ENCODE results near the gene ADAM19. TPM values are rescaled to one million over a fixed set of nuclear protein-coding genes. Genes with fewer than 3 reads are reported as not detected.

Gene ADAM19
- total RNA-seq, 2 donors from 2014 or later: 130 to 140 TPM

GRCh38 chr5:157603333-157604190, 28.0 kb upstream of the ADAM19 start:
- ATAC-seq: peak; percentile 86
- no peaks in the 10 kb centered on the region for H3K27me3 Mint-ChIP-seq
- no peaks in the 10 kb centered on the region for H3K36me3 Mint-ChIP-seq (ENCODE audit: low read depth)
- peak; percentile 45 to 71 (median 47) for DNase-seq
- H3K4me3 Mint-ChIP-seq: peak overlapping the region; percentile 80
- peaks cover 48% of the 10 kb centered on the region for H3K4me1 Mint-ChIP-seq
- H3K27ac Mint-ChIP-seq: peak overlapping the region; percentile 99
- no peaks in the 10 kb centered on the region for H3K9me3 ChIP-seq (ENCODE audit: control insufficient read depth, low read length, poor library complexity, severe bottlenecking)

- DNase-seq (peak in 1 of 3 donors; percentile 32), ATAC-seq (peak; percentile 24)
- peaks cover 45% of the 10 kb centered on the region for H3K4me1 Mint-ChIP-seq
- peak overlapping the region; percentile 99 for H3K27ac Mint-ChIP-seq
- H3K27me3 Mint-ChIP-seq: no peaks in the 10 kb centered on the region
- peak overlapping the region; percentile 82 for H3K4me3 Mint-ChIP-seq
- H3K36me3 Mint-ChIP-seq (ENCODE audit: low read depth): no peaks in the 10 kb centered on the region
- no peaks in the 10 kb centered on the region for H3K9me3 ChIP-seq (ENCODE audit: control insufficient read depth, low read length, poor library complexity, severe bottlenecking)
Measured at GRCh38 chr5:157602505-157602904, 26.9 kb upstream of the ADAM19 start.

- DNase-seq (no peak), ATAC-seq (no peak)
- Mint-ChIP-seq H3K27ac (peak overlapping the region; percentile 80), H3K4me3 (no peak overlapping the region), H3K4me1 (peaks cover 56% of the 10 kb centered on the region), H3K27me3 (no peaks in the 10 kb centered on the region), H3K36me3 (ENCODE audit: low read depth) (no peaks in the 10 kb centered on the region)
- no peaks in the 10 kb centered on the region for H3K9me3 ChIP-seq (ENCODE audit: control insufficient read depth, low read length, poor library complexity, severe bottlenecking)
Measured at GRCh38 chr5:157600252-157600651, 24.7 kb upstream of the ADAM19 start.

DNA sequence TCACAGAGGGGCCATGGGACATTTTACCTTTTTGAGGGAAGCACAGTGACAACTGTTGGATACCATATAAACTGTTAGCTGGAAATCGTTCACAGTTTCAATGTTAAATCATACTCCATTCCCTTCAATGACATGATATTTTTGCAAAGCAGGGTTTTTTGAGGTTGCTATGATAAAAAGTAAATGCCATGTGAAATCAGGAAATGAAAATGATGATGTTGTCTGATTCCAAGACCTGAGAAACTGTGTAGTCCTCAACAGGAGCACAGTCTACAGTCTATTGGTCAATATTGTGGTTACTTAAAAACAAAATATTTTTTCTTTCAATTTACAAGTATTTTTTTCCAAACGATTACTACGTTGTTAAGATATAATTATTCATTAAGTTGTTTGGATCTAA, 24.0 kb upstream of the ADAM19 start:
- Mint-ChIP-seq H3K27ac (peak overlapping the region; percentile 76), H3K36me3 (ENCODE audit: low read depth) (no peaks in the 10 kb centered on the region), H3K4me1 (peaks cover 58% of the 10 kb centered on the region), H3K27me3 (no peaks in the 10 kb centered on the region), H3K4me3 (no peak overlapping the region)
- no peaks in the 10 kb centered on the region for H3K9me3 ChIP-seq (ENCODE audit: control insufficient read depth, low read length, poor library complexity, severe bottlenecking)
- no peak for DNase-seq
- no peak for ATAC-seq

GRCh38 chr5:157598350-157598936, 22.9 kb upstream of the ADAM19 start:
- H3K4me1 Mint-ChIP-seq: peaks cover 54% of the 10 kb centered on the region
- no peak for ATAC-seq

GRCh38 chr5:157597277-157597676, 21.7 kb upstream of the ADAM19 start:
- no peak for ATAC-seq
- H3K27ac Mint-ChIP-seq: peak overlapping the region; percentile 76
- no peaks in the 10 kb centered on the region for H3K9me3 ChIP-seq (ENCODE audit: control insufficient read depth, low read length, poor library complexity, severe bottlenecking)
- DNase-seq: no peak
- no peaks in the 10 kb centered on the region for H3K36me3 Mint-ChIP-seq (ENCODE audit: low read depth)
- peaks cover 51% of the 10 kb centered on the region for H3K4me1 Mint-ChIP-seq
- no peaks in the 10 kb centered on the region for H3K27me3 Mint-ChIP-seq
- H3K4me3 Mint-ChIP-seq: peak overlapping the region; percentile 63

More at GRCh38 chr5:157598350-157598936, 22.9 kb upstream of the ADAM19 start:
- Mint-ChIP-seq H3K36me3 (ENCODE audit: low read depth) (no peaks in the 10 kb centered on the region), H3K4me3 (no peak overlapping the region), H3K27ac (peak overlapping the region; percentile 76), H3K27me3 (no peaks in the 10 kb centered on the region)
- no peaks in the 10 kb centered on the region for H3K9me3 ChIP-seq (ENCODE audit: control insufficient read depth, low read length, poor library complexity, severe bottlenecking)
- no peak for DNase-seq

- Mint-ChIP-seq H3K36me3 (ENCODE audit: low read depth) (no peaks in the 10 kb centered on the region), H3K4me1 (peaks cover 57% of the 10 kb centered on the region), H3K27me3 (no peaks in the 10 kb centered on the region), H3K4me3 (peak overlapping the region; percentile 45), H3K27ac (peak overlapping the region; percentile 76)
- DNase-seq (no peak), ATAC-seq (peak; percentile 77)
- H3K9me3 ChIP-seq (ENCODE audit: control insufficient read depth, low read length, poor library complexity, severe bottlenecking): no peaks in the 10 kb centered on the region
Measured at GRCh38 chr5:157596487-157596886, 20.9 kb upstream of the ADAM19 start.

- ATAC-seq: no peak
Measured at GRCh38 chr5:157594675-157595459, 19.3 kb upstream of the ADAM19 start.

GRCh38 chr5:157594257-157594656, 18.7 kb upstream of the ADAM19 start:
- Mint-ChIP-seq H3K36me3 (ENCODE audit: low read depth) (no peaks in the 10 kb centered on the region), H3K27me3 (no peaks in the 10 kb centered on the region), H3K4me1 (peaks cover 54% of the 10 kb centered on the region), H3K27ac (no peak overlapping the region), H3K4me3 (no peak overlapping the region)
- DNase-seq (no peak), ATAC-seq (no peak)
- no peaks in the 10 kb centered on the region for H3K9me3 ChIP-seq (ENCODE audit: control insufficient read depth, low read length, poor library complexity, severe bottlenecking)

More at GRCh38 chr5:157594675-157595459, 19.3 kb upstream of the ADAM19 start:
- peak overlapping the region; percentile 62 for H3K4me3 Mint-ChIP-seq
- H3K9me3 ChIP-seq (ENCODE audit: control insufficient read depth, low read length, poor library complexity, severe bottlenecking): no peaks in the 10 kb centered on the region
- peaks cover 53% of the 10 kb centered on the region for H3K4me1 Mint-ChIP-seq
- no peaks in the 10 kb centered on the region for H3K36me3 Mint-ChIP-seq (ENCODE audit: low read depth)
- no peak for DNase-seq
- H3K27ac Mint-ChIP-seq: peak overlapping the region; percentile 72
- H3K27me3 Mint-ChIP-seq: no peaks in the 10 kb centered on the region

DNA sequence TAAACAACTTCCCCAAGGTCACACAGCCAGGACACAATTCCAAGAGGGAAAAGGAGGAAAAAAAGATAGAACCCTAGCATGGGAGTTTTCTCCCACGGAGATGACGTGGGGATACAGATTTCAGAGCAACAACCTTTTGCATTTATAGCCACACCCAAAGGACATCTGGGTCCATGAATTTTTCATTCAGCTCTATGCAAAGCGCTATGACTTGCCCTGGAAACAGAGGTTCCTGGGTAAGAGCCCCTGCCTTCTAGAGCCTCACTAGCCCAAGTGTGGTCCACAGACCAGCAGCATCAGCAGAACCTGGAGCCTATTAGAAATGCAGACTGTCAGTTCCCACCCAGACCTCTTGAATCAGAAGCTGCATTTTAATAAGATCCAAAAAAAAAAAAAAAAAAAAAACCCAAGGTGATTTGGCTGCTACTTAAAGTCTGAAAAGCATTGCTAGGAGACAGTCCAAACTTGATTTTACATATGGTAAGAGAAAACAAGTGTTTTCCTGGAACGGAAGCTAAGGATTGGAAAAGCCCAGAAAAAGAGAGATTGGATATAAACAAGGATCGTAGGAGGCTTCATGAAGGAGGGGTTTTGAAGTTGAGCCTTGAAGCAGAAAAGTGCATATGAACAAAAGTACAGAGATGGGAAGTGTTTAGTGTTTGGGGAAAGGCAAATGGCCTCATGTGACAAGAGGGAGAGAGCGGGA, 17.6 kb upstream of the ADAM19 start:
- no peaks in the 10 kb centered on the region for H3K27me3 Mint-ChIP-seq
- H3K36me3 Mint-ChIP-seq (ENCODE audit: low read depth): no peaks in the 10 kb centered on the region
- H3K4me3 Mint-ChIP-seq: peak overlapping the region; percentile 64
- H3K27ac Mint-ChIP-seq: peak overlapping the region; percentile 83
- H3K9me3 ChIP-seq (ENCODE audit: control insufficient read depth, low read length, poor library complexity, severe bottlenecking): no peaks in the 10 kb centered on the region
- ATAC-seq (no peak), DNase-seq (no peak)
- H3K4me1 Mint-ChIP-seq: peaks cover 53% of the 10 kb centered on the region

- Mint-ChIP-seq H3K36me3 (ENCODE audit: low read depth) (no peaks in the 10 kb centered on the region), H3K4me3 (peak overlapping the region; percentile 64), H3K27me3 (no peaks in the 10 kb centered on the region), H3K27ac (peak overlapping the region; percentile 83), H3K4me1 (peaks cover 53% of the 10 kb centered on the region)
- ATAC-seq (peak; percentile 45), DNase-seq (no peak)
- no peaks in the 10 kb centered on the region for H3K9me3 ChIP-seq (ENCODE audit: control insufficient read depth, low read length, poor library complexity, severe bottlenecking)
Measured at GRCh38 chr5:157592594-157592993, 17.0 kb upstream of the ADAM19 start.

GRCh38 chr5:157590478-157590877, 14.9 kb upstream of the ADAM19 start:
- Mint-ChIP-seq H3K4me1 (peaks cover 36% of the 10 kb centered on the region), H3K27me3 (no peaks in the 10 kb centered on the region), H3K4me3 (no peak overlapping the region), H3K36me3 (ENCODE audit: low read depth) (no peaks in the 10 kb centered on the region), H3K27ac (no peak overlapping the region)
- ATAC-seq (no peak), DNase-seq (no peak)
- H3K9me3 ChIP-seq (ENCODE audit: control insufficient read depth, low read length, poor library complexity, severe bottlenecking): no peaks in the 10 kb centered on the region
